GM12874 (cell line): ENCODE measurements around the gene BDKRB1.

Experiments used
- TF ChIP-seq, protein P1 (sequence below): IDR thresholded peaks from 2 replicates; pipeline ENCODE4 v1.5.1; 2011; ENCODE audit warnings: low read depth, mild to moderate bottlenecking, control low read depth, low read length, moderate library complexity; ENCODE audit not compliant: insufficient read depth

BDKRB1 gene

GRCh38 chr14:96284008-96284407 lies 28.0 kb downstream of the BDKRB1 start:
- TF ChIP-seq, protein P1, sequence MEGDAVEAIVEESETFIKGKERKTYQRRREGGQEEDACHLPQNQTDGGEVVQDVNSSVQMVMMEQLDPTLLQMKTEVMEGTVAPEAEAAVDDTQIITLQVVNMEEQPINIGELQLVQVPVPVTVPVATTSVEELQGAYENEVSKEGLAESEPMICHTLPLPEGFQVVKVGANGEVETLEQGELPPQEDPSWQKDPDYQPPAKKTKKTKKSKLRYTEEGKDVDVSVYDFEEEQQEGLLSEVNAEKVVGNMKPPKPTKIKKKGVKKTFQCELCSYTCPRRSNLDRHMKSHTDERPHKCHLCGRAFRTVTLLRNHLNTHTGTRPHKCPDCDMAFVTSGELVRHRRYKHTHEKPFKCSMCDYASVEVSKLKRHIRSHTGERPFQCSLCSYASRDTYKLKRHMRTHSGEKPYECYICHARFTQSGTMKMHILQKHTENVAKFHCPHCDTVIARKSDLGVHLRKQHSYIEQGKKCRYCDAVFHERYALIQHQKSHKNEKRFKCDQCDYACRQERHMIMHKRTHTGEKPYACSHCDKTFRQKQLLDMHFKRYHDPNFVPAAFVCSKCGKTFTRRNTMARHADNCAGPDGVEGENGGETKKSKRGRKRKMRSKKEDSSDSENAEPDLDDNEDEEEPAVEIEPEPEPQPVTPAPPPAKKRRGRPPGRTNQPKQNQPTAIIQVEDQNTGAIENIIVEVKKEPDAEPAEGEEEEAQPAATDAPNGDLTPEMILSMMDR, result no peak

DNA sequence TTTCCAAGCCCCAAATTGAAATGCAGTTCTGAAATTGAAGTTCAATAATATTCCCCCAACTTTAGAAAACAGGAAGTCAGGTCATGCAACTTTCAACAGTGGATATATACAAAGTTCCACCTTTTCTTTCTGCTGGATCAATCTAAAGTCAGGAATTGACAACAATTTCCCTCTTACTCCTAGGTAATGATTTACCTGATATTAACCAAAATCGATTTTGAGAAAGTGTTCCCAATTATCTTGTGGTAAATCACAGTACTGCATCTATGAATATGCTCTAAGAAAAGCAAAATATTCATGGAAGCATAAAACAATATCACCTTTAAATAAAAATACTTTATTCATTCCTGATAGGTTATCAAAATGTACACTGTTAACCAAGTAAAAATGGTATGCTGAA lies 28.4 kb downstream of the BDKRB1 start:
- TF ChIP-seq, protein P1, result no peak

DNA sequence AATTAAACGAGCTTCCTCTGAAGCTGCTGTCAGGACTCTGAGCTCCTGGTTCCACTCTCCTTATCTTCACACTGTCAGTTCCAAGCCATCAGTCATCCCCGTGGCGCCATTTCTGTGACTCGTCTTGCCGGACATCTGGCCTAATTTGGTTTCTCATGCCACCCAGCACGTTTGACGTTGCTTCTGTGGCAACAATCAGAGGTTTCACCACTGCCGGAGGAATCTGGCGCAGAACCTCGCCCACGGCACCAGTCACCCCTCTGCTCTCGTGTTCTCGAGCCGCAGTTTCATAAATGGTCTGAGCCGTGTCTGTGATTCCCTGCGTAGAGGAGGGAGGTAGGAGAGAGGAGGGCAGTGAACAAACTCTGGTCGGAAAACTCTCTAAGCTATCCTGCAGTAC lies 29.7 kb downstream of the BDKRB1 start:
- TF ChIP-seq, protein P1, result no peak

DNA sequence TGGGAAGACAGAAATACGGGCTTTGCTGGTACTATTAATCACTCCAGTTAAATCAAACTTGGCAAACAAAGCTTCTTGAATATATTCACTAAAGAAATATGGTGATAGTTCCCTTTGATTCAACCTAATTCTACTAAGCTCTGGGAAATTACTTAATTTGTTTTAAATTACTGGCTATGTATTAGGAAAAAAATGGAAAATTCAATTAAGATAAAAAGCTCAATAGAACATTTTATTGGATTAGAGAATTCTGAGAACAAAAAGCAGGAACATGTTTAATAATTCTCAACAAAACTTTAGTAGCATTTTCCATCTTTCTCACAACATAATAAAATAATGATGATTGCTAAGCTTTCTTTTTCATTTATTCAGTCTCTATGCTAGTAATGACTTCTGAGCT lies 30.2 kb downstream of the BDKRB1 start:
- TF ChIP-seq, protein P1, result no peak

DNA sequence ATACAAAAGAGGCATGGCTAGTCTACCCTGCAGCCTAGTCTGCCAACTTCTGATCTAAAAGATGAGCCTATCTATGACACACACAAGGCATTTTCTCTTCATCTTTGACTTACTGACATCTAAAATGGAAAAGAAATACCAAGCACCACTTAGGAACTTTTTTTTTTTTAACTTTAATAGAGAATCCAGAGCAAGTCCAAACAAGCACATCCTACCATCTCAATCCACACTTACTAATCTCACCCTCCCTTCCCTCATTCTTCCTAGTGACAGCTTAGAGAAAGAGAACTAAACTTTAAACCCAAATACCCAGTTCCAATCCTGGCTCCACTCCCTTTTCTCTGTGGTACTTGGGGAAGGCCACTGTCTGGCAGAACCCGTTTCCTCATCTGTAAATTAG lies 31.8 kb downstream of the BDKRB1 start:
- TF ChIP-seq, protein P1, result no peak

- TF ChIP-seq, protein P1, result no peak
Observed at GRCh38 chr14:96294246-96294645, 38.2 kb downstream of the BDKRB1 start.

DNA sequence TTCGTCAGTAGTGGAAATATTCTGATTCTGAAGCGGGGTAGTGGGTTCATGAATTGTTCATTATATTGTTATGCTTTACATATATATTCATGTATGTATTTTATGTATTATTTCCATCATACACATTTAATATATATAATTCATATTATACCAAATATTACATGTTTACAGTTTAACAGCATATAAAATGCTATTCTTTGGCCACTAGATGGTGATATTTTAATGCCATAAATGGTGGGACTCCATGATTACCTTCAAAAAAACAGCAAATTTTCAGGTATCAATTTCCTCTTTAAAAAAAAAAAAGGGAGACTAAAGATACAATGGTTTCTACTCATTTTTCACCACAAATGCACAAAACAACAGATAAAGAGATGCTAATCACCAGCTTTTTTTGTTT lies 41.0 kb downstream of the BDKRB1 start:
- TF ChIP-seq, protein P1, result no peak
